Activated naive CD8-positive, alpha-beta T cell treated with anti-CD3 and anti-CD28 coated beads for 36 hours (primary cell): Measurements from ENCODE around the gene GNB1L. TPM values are rescaled to one million over a fixed set of nuclear protein-coding genes. Genes with fewer than 3 reads are reported as not detected.
A peak's percentile ranks its signal among the peaks of the same experiment; 100 is the strongest.

Source experiments
- DNase-seq: peaks from one replicate; pipeline ENCODE4 v3.0.0; 2021
- H3K27ac Mint-ChIP-seq: one replicate; pipeline ENCODE4 v1.8.0; 2022; ENCODE audit warnings: mild to moderate bottlenecking, moderate library complexity, mixed read lengths
- H3K27me3 Mint-ChIP-seq: one replicate; pipeline ENCODE4 v1.8.0; 2022; ENCODE audit warnings: mild to moderate bottlenecking, mixed read lengths
- H3K36me3 Mint-ChIP-seq: one replicate; pipeline ENCODE4 v1.8.0; 2021; ENCODE audit warnings: mild to moderate bottlenecking, mixed read lengths
- H3K4me1 Mint-ChIP-seq: one replicate; pipeline ENCODE4 v1.8.0; 2021; ENCODE audit warnings: mixed read lengths
- H3K4me3 Mint-ChIP-seq: one replicate; pipeline ENCODE4 v1.8.0; 2022; ENCODE audit warnings: mild to moderate bottlenecking, moderate library complexity, mixed read lengths
- H3K9me3 Mint-ChIP-seq: one replicate; pipeline ENCODE4 v1.8.0; 2022; ENCODE audit warnings: mixed read lengths
- total RNA-seq, 2 experiments: library from RNA; stranded (reverse); gene quantifications; one replicate each; pipeline ENCODE4 v1.2.3, GENCODE V29; 2021

GNB1L gene
- total RNA-seq: 10 to 100 TPM; 14.5 TPM

- Mint-ChIP-seq H3K27ac (peak within 1 kb of the TSS; percentile 96), H3K4me1 (peaks cover 36% of the 10 kb centered on the region), H3K36me3 (peaks cover 39% of the 10 kb centered on the region), H3K4me3 (peak within 1 kb of the TSS; percentile 96), H3K27me3 (no peaks in the 10 kb centered on the region), H3K9me3 (no peaks in the 10 kb centered on the region)
- DNase-seq: peak; percentile 98
These were observed at the start of gene GNB1L, which contains the start of gene RTL10 for GRCh38 chr22:19854778-19855503. Gene GNB1L, minus strand, starts transcription at chr22:19854874. Its CDS starts 33,519 bp downstream, at chr22:19821355. Gene RTL10, minus strand, starts transcription at chr22:19854874. Its CDS starts 2,613 bp downstream, at chr22:19852261.

GRCh38 chr22:19904174-19904856 lies 49.6 kb upstream of the GNB1L start:
- H3K27me3 Mint-ChIP-seq: no peaks in the 10 kb centered on the region
- no peaks in the 10 kb centered on the region for H3K4me1 Mint-ChIP-seq
- no peaks in the 10 kb centered on the region for H3K9me3 Mint-ChIP-seq
- H3K4me3 Mint-ChIP-seq: no peak overlapping the region
- H3K36me3 Mint-ChIP-seq: peaks cover 2% of the 10 kb centered on the region
- no peak overlapping the region for H3K27ac Mint-ChIP-seq
- no peak for DNase-seq

- DNase-seq: no peak
- Mint-ChIP-seq H3K27me3 (no peaks in the 10 kb centered on the region), H3K4me3 (no peak overlapping the region), H3K36me3 (peaks cover 2% of the 10 kb centered on the region), H3K4me1 (no peaks in the 10 kb centered on the region), H3K9me3 (no peaks in the 10 kb centered on the region), H3K27ac (no peak overlapping the region)
These were observed 48.8 kb upstream of the GNB1L start for GRCh38 chr22:19903513-19903912.

- Mint-ChIP-seq H3K4me1 (no peaks in the 10 kb centered on the region), H3K4me3 (no peak overlapping the region), H3K27me3 (no peaks in the 10 kb centered on the region), H3K36me3 (no peaks in the 10 kb centered on the region), H3K27ac (no peak overlapping the region), H3K9me3 (no peaks in the 10 kb centered on the region)
- DNase-seq: no peak
These were observed 48.4 kb upstream of the GNB1L start for GRCh38 chr22:19903031-19903430.

- Mint-ChIP-seq H3K4me1 (peaks cover 2% of the 10 kb centered on the region), H3K4me3 (no peak overlapping the region), H3K36me3 (no peaks in the 10 kb centered on the region), H3K27ac (no peak overlapping the region), H3K27me3 (no peaks in the 10 kb centered on the region), H3K9me3 (no peaks in the 10 kb centered on the region)
- no peak for DNase-seq
These were observed 47.6 kb upstream of the GNB1L start for GRCh38 chr22:19902245-19902715.

- no peak for DNase-seq
- no peaks in the 10 kb centered on the region for H3K9me3 Mint-ChIP-seq
- H3K27ac Mint-ChIP-seq: no peak overlapping the region
- H3K36me3 Mint-ChIP-seq: no peaks in the 10 kb centered on the region
- H3K27me3 Mint-ChIP-seq: no peaks in the 10 kb centered on the region
- H3K4me1 Mint-ChIP-seq: peaks cover 7% of the 10 kb centered on the region
- no peak overlapping the region for H3K4me3 Mint-ChIP-seq
These were observed 47.0 kb upstream of the GNB1L start for GRCh38 chr22:19901577-19902244.

GRCh38 chr22:19900707-19901436 lies 46.2 kb upstream of the GNB1L start:
- H3K4me1 Mint-ChIP-seq: peaks cover 15% of the 10 kb centered on the region
- no peak overlapping the region for H3K4me3 Mint-ChIP-seq
- no peaks in the 10 kb centered on the region for H3K27me3 Mint-ChIP-seq
- no peak overlapping the region for H3K27ac Mint-ChIP-seq
- no peaks in the 10 kb centered on the region for H3K9me3 Mint-ChIP-seq
- no peak for DNase-seq
- no peaks in the 10 kb centered on the region for H3K36me3 Mint-ChIP-seq

- Mint-ChIP-seq H3K9me3 (no peaks in the 10 kb centered on the region), H3K27ac (no peak overlapping the region), H3K4me3 (no peak overlapping the region), H3K27me3 (no peaks in the 10 kb centered on the region), H3K4me1 (peaks cover 28% of the 10 kb centered on the region), H3K36me3 (peaks cover 5% of the 10 kb centered on the region)
- no peak for DNase-seq
These were observed 44.3 kb upstream of the GNB1L start for GRCh38 chr22:19898831-19899567.

- no peaks in the 10 kb centered on the region for H3K9me3 Mint-ChIP-seq
These were observed 43.5 kb upstream of the GNB1L start for GRCh38 chr22:19898145-19898544.

GRCh38 chr22:19897726-19898125 lies 43.1 kb upstream of the GNB1L start:
- Mint-ChIP-seq H3K4me1 (peaks cover 39% of the 10 kb centered on the region), H3K27ac (no peak overlapping the region), H3K4me3 (no peak overlapping the region), H3K36me3 (peaks cover 9% of the 10 kb centered on the region), H3K9me3 (no peaks in the 10 kb centered on the region), H3K27me3 (no peaks in the 10 kb centered on the region)
- no peak for DNase-seq

More at GRCh38 chr22:19898145-19898544, 43.5 kb upstream of the GNB1L start:
- Mint-ChIP-seq H3K4me1 (peaks cover 35% of the 10 kb centered on the region), H3K4me3 (no peak overlapping the region), H3K27ac (no peak overlapping the region), H3K36me3 (peaks cover 9% of the 10 kb centered on the region), H3K27me3 (no peaks in the 10 kb centered on the region)
- DNase-seq: no peak

GRCh38 chr22:19896665-19897355 lies 42.1 kb upstream of the GNB1L start:
- H3K9me3 Mint-ChIP-seq: no peaks in the 10 kb centered on the region
- H3K36me3 Mint-ChIP-seq: peaks cover 9% of the 10 kb centered on the region
- H3K4me1 Mint-ChIP-seq: peaks cover 48% of the 10 kb centered on the region

GRCh38 chr22:19895160-19895849 lies 40.6 kb upstream of the GNB1L start:
- peaks cover 9% of the 10 kb centered on the region for H3K36me3 Mint-ChIP-seq
- H3K27me3 Mint-ChIP-seq: no peaks in the 10 kb centered on the region
- peaks cover 61% of the 10 kb centered on the region for H3K4me1 Mint-ChIP-seq
- no peaks in the 10 kb centered on the region for H3K9me3 Mint-ChIP-seq
- H3K27ac Mint-ChIP-seq: peak overlapping the region; percentile 69
- no peak overlapping the region for H3K4me3 Mint-ChIP-seq
- DNase-seq: no peak

More at GRCh38 chr22:19896665-19897355, 42.1 kb upstream of the GNB1L start:
- peak; percentile 46 for DNase-seq
- Mint-ChIP-seq H3K27ac (no peak overlapping the region), H3K4me3 (no peak overlapping the region), H3K27me3 (no peaks in the 10 kb centered on the region)

- Mint-ChIP-seq H3K36me3 (peaks cover 9% of the 10 kb centered on the region), H3K9me3 (no peaks in the 10 kb centered on the region), H3K4me1 (peaks cover 70% of the 10 kb centered on the region), H3K27ac (peak overlapping the region; percentile 97), H3K4me3 (no peak overlapping the region), H3K27me3 (no peaks in the 10 kb centered on the region)
- no peak for DNase-seq
These were observed 38.7 kb upstream of the GNB1L start for GRCh38 chr22:19893363-19893762.
